Stimulated activated CD4-positive, alpha-beta T cell treated with anti-CD3 and anti-CD28 coated beads, TNF-alpha, amount 100 ng/mL, for 48 hours (primary cell): ENCODE data around the gene TEX2.
"Not testable (repeated sequence)": the region's sequence is repeated elsewhere in the genome, so short reads cannot be mapped to it uniquely, and the experiment has no call there.

Experiments
- DNase-seq, 3 donors: peaks; one replicate each; pipeline ENCODE4 v3.0.0-alpha.2; 2020; ENCODE audit warnings: low read depth in 3 of 3

TEX2 gene

DNA sequence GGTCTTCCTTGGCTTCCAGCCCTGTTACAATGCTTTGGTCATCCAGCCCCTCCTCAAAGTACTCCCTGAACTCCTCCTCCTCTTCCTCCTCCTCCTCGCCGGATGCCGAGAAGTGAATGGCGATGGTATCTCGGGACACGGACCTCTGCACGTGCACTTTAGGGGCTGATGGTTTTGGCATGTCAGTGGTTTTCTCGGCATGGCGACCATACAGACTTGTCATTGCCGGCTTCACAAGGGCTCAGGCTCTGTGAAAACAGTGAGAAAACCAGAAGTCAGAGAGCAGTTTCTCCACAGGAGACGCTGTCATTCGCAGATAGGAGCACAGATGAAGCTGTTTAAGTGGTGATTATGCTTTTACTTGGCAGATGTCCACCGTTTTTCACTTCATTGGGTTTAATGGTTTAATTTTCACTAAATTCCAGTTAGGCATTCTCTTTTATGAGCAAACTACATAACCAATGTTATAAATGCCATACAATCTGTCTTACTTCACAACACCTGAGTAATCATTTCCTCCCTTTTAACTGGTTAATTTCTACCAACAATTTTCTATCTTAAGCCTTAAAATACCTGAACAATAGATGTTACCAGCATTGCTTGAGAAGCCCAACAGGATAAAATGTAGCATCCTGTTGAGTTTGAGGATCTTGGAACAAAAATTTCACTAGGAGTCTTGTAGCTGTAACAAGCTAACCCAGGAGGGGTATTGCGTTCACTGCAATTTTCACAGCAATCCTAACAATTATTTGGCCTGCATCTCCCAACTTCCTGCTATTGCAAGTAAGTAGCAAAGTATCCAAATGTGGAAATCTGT is 48.9 kb downstream of the TEX2 start:
- no peak for DNase-seq

DNA sequence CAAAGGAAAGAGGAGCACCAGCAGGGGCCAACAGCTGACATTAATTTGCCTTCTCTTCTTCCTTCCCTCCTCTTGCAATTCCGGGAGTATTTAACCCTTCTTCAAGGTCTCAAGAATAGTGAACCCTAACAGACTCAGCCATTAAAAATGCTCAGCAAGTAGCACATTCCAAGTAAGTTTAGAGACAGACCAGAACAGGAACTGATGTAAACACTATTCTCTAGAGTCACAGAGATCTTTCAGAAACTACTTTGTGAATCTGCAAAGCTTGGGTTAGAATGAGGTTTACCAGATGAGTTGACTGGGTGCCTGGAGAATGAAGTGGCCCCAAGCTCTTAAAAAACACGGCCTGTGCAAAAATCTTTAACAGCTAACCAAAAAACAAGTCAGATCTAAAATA is 50.9 kb downstream of the TEX2 start:
- no peak for DNase-seq

DNA sequence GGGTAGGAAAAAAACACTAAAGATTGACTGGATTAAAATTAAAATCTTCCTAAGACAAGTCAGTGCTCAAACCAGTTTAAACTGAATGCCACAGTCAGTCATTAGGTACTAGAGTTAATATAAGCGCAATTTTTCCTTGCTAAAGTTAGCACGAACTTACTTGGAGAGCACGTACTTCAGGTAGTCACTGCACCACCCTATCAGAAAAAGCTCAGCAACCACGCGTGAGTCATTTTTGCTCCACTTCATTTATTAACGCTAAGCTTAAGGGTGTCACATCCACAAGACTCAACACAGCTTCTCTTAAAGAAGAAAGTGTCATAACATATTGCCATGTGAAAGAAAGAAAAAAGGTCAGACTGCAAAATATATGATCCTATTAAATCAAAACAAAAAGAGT is 53.1 kb downstream of the TEX2 start:
- DNase-seq: no peak

DNA sequence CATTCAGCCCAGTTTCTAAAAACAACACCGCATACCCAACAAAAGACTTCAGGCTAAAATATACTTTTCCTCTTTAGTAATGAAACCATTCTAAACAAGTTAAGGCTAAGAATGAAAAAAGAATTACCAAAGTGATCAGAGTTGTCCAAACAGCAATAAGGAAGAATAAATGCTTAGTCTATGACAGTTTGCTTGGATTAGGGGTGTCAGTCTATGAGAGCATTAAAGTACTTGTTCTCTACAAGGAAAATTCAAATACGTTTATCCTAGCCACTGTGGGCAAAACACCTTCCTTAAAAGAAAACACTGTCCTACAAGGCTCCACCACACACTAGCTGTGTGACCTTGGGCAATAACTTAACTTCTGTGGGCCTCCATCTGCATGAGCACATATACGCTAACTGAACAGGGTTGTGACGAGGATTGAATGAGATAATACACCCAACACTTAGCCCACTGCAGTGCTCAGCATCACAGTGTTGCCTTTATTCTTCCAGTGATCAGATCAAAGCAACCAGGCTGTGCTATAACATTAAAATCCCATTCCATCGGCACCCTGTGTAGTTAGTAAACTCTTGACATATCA is 53.6 kb downstream of the TEX2 start:
- DNase-seq: no peak

DNA sequence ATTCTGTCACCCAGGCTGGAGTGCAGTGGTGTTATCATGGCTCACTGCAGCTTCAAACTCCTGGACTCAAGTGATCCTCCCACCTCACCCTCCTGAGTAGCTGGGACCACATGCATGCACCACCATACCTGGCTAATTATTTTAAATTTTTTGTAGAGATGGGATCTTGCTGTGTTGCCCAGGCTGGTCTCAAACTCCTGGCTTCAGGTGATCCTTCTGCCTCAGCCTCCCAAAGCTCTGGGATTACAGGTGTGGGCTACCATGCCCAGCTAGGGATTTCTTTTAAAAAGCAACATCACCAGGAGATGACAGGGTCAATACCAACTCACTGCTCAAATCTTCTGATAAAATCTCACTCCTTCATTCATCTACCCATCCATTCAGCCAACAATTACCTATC is 54.4 kb downstream of the TEX2 start:
- DNase-seq: not testable (repeated sequence)

DNA sequence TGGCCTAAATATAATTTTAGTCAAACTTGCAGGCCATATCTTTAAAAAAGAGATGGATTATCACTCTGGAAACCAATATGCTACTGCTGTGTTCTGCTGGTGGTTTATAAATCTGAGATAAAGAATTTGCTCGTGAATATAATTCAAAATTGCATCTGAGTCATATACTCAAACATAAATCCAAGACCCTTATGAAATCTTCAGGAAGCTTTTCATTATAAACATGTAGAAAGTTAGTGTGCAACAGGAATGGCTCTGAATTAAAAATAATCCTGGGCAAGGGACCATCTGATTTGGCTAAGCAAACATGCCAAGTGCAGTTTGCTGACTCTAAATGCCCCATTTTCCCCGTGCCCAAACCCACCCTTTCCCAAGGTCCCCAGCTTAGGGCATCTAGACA is 57.3 kb downstream of the TEX2 start:
- no peak for DNase-seq

DNA sequence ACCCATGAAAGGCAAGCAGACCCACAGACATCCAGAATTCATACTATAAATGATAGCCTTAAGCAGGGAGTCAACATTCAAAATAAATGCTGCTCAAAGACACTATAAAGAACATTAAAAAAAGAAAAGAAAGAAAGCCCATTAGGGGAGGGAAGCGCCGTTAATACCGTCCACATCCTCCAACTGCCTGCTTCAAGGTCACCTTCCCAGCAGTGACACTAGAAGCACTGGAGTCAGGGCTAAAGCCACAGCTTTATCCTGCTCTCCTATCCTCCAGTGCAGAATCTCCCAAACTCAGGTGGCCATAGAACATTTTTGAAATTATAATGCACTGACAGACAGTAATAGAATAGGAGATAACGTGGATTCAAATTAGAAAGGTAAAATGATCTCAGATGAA is 59.4 kb downstream of the TEX2 start:
- DNase-seq: no peak

DNA sequence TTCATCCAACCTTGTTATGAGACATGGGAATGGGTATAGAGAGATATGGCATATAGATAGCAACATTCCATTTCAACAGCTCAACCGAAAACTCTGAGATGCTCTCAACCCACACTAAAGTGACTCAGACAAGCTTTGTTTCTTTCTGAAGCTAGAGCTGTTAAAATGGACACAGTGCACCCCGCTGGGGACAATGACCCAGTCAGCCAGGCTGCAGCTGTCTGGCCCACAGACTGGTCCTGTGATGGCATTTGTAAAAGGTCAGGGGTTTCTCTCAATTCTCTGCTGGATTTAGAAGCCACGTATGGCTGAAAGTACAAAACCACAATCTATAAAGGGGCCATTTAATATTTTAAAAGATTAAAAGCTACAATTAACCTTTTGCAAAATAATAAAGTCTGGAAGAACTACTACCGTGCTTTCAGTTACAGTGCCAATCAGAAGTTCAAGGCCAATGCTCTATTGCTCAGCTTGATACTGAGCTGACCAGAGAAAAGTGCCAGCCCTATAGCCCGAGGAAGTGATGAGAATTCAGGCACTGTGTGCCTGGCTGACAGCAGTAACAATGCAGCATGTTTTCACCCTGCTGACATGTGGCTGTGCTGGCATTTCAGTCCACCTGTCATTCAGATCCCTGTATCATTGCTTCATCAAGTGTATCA is 60.2 kb downstream of the TEX2 start:
- DNase-seq: no peak

DNA sequence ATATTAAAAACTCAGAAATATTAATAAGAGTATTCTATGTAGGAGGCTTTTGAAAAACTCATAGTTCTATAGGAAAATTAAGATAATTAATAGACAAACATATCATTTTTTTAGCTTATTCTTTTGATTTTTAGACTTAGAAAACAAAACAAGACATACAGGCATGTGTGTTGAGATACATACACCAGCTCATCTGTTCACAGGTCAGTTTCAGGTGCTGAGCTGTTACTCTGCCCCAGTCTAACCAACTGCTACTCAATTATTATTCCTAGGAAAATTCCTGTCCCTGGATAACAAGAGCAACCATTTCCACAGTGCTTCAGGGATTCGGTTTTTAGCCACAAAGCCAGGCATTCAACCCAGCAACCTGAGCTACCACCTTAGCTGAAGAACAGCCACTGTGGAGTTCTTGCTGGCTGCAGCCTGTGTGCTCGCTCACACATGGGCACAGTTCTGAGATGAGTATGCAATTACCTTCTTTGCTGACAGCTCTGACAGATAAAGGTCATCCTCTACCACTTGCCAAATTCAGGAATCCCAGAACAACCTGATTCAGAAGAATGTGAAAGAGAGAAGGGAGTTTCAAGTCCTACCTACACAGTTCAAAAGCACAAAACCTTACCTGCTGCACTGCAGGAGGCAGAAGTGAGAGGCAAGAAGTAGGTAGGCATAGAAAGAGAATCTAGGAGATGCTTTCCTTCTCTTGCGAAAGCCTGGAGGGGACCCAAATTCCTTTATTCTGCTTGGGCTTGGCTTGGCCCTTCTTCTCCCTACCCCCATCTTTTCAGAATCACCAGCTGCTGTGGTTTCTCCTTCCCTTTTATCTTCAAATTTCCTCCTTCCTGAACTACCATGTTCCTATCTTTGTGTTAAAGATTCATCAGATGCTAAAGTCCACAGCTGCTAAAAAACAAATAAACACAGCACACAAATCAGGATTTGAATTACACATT is 62.7 kb downstream of the TEX2 start:
- peak in 1 of 3 donors; percentile 11 for DNase-seq

DNA sequence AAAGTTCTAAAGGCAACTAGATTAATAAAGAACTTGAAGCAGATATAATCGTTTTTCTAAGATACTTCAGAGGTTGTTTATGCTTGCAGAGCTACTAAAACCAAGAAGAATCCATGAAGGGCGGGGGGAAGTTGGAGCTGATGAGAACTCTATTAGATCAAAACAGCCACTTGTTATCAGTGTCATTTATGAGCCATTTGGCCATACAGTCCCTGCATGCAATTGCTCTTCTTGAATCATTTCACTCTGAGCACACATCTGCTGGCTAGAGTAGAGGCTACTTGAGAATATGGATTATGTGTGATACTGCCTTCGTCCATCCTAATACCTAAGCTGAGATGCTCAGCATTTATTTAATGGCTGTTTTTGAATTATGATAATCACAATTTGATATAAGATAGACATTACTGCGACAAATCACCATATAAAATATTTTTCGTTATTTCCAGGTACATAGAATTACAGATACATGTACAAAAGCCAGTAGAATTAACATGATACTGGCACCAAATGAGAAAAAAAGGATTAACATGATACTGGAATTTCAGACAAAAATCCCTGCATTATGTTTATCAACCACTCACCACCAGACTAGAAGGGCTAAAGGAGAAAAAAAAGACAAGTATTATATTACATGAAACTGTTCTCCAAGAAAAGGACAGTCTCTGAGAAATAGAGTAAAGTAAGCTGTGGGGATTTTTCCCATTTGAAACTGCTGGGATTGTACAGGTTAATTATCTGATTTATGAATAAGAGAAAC is 64.5 kb downstream of the TEX2 start:
- no peak for DNase-seq

DNA sequence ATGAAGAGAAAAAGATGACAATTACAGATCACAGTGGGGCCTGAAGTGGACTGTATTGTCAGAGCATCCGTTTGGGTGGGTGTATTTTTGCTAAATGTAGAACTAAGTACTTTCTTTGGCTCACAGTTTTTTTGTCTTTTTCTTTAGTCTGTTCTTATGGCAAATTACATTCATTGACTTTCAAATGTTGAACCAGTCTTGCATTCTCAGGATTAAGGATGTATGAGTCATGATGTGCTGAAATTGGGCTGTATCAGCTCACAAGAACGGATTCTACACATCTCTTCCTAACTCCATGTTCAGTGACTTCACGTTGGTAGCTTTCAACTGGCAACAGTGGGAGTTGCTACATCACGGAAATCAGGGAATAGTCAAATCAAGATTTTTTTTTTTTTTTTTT is 66.5 kb downstream of the TEX2 start:
- DNase-seq: no peak

DNA sequence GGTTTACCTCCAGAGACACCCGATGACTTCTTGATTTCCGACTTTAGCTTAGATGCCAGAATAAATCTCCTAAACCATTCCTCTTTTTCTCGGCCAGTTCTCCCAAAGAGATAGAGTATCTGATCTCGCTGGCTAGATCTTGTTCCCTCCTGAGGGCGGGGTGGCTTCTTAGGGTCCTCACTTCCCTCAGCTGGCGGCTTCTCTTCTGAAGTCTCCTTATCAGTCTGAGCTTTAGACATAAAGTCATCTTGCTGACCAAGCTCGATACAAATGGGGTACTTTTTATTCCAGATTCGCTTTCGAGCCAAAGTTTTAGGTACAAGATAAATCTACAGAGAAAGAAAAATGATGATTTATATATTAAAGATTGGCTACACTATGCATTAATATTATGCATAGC is 69.5 kb downstream of the TEX2 start:
- no peak for DNase-seq

DNA sequence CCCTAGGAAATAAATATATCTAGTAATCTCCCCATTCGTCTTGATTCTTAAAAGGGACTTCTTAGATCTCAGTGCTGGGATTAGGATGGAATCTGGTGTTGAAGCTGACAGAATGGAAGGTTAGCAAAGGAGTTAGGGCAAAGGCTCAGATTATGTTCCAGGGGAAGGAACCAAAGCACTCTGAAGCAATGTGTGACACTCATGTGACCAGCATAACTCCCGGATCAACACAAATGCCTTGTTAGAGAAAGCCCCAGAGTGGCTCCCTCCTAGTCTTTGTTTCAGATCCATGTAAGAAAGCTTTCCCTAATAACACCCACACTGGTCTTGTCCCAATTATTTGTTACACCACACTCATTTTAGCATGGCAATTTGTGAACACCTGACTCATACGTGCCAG is 70.5 kb downstream of the TEX2 start:
- no peak for DNase-seq

DNA sequence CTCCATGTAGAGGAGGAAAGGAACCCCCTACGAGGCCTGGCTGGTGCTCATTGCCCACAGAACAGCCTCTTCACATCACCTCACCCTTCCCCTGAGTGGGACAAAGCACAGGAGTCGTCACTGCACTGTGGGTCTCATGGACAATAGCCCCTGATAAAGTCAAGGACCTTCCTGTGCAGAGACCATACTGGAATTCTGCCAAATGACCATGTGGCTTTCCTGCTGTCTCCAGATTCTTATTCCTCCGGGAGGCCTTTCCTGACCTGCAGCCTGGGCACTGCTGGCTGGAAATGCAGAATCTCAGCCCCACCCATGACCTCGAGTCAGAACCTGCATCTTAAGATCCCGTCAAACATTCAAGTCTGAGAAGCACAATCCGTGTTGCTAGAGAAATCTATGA is 72.6 kb downstream of the TEX2 start:
- no peak for DNase-seq

DNA sequence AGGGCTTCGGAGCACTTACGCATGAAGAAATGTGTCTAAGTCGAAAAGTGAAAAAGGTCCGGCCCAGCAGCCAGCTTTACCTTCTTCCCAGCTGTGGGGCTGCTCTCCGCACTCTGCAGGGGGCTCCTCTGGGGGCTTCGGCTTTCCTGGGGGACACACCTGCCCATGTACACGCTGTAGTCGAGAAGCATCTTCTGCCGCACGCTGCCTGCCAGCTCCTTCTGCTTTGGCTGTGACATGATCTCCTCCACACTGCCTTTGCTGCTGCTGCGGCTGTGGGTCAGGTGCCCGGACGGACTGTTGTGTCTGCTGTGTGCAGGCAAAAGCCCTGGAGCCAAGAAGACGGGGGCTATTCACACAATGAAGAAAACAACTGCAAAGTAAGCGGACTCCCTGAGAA is 75.0 kb downstream of the TEX2 start:
- DNase-seq: no peak

DNA sequence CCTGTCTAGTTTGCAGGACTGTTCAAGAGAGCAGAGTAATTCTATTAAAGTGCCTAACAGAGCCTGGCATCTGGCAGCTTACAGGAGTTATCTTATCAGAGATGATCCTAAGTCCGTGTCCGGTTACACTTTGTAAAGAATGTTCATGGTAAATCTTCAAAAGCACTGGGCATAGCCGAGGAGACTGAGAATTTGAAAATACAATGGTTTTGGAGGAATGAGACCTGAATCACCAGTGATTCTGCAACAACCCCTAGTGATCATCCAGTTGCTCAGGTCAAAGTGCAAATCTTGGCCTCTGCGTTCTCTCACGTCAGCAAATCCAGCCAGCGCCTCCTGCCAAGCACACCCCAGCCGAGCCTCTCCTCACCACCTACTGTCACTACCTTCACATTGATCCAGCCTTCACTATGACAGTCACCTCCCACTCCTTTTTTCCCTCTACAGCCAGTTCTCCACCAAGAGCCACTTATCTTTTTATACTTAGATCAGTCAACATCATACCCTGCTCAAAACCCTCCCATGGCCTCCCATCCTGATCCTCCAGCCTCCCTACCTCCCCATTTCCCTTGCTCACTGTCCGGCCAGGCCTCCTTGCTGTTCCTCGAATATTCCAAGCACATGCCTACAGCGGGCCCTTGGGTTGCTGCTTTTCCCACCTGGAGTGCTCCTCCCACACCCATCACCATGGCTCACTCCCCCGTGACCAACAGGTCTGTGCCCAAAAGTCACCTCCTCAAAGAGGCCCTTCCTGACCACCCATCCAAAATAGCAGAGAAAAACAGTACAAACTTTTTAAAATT is 75.8 kb downstream of the TEX2 start:
- DNase-seq: no peak

DNA sequence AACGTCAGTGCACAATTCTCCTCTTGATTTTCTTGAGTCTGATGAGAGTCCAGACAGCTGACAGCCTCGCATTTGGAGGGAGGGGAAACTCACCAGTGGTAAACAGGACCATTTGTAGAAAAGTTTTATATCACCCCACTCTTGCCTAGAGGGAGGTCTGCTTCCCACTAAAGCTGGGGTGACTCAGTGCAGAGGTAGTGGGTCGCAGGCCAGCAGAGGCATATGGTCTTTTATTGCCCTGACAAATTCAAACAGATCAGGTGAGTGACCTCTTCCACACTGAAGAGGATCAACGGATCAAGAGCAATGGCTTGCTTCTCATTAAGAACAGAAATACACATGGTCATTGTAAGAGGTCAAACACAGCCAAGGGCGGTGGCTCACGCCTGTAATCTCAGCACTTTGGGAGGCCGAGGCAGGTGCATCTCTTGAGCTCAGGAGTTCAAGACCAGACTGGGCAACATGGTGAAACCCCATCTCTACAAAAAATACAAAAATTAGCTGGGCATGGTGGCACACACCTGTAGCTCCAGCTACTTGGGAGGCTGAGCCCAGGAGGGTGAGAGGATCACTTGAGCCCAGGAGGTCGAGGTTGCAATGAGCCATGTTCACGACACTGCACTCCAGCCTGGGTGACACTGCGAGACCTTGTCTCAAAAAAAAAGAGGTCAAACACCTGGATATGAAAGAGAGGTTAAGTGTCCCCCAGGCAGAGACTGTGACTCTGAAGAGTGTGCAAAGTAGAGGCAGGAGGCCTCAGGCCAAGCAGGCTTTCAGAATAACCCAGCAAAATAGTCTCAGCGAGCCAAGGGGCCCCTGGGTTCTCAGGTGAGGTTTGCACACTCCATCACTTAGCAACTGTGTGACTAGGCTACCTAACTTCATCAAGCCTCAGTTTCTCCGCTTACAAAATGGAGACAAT is 76.6 kb downstream of the TEX2 start:
- DNase-seq: no peak

DNA sequence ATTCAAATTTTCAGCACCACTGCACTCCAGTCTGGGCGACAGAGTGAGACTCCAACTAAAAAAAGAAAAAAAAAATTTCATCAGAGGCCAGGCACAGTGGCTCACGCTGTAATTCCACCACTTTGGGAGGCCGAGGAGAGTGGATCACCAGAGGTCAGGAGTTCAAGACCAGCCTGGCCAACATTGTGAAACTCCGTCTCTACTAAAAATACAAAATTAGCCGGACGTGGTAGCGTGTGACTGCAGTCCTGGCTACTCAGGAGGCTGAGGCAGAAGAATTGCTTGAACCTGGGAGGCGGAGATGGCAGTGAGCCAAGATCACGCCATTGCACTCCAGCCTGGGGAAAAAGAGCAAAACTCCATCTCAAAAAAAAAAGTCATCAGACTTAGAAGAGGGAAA is 77.5 kb downstream of the TEX2 start:
- not testable (repeated sequence) for DNase-seq

DNA sequence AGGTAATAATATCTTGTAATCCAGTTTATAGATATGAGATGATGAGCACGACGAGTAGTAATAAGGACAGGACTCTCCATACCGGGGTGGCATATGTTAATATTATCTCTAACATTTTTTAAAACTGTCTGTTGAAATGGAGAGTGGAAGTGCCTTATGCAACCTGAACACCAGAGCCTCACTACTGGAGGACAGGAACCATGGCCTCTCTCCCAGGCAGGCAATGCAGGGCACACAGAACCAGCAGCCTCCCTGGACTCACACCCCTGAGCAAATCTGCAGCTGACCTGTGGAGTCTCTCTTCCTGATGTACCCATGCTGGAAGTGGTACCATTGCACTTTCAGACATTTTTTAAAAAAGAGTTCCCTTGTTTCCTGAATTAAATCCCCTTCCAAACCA is 78.0 kb downstream of the TEX2 start:
- no peak for DNase-seq
